Measurements from ENCODE around the gene URM1.
A peak's percentile ranks its signal among the peaks of the same experiment; 100 is the strongest.

DNA sequence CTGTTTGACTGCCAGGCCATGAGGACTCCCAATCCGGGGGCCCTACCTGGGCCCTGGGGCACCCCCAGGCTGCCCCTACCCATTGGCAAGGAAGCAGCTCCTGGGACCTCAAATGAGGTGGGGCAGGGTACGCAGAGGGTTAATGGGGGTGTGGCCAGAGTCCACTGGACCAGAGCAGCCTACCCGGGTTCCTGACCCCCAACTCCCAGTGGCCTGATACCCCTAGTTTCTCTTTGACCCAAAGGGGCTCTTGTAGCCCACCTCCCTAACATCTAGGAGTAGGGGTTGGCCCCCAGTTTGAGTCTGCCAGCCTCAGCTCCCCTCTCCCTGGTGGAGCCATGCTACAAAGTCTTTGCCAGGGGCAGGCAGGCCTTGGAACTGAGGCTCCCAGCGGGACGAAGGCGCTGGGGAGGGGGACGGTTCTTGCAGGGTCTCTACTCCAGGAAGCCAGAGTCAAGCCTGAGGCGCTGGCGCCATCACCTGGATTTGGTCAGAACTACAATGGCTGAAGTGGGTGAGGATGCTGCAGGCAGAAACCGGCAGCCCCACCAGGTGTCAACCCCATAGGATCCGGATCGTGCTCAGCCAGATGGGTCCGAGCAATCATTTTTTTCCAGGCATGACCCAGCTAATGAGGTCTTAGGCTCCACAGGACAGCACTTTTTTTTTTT lies 41.1 kb downstream of the URM1 start:
- TF ChIP-seq POLR2A (IDR thresholded peaks at IDR 0.05): no peak
- TF ChIP-seq, protein P1, sequence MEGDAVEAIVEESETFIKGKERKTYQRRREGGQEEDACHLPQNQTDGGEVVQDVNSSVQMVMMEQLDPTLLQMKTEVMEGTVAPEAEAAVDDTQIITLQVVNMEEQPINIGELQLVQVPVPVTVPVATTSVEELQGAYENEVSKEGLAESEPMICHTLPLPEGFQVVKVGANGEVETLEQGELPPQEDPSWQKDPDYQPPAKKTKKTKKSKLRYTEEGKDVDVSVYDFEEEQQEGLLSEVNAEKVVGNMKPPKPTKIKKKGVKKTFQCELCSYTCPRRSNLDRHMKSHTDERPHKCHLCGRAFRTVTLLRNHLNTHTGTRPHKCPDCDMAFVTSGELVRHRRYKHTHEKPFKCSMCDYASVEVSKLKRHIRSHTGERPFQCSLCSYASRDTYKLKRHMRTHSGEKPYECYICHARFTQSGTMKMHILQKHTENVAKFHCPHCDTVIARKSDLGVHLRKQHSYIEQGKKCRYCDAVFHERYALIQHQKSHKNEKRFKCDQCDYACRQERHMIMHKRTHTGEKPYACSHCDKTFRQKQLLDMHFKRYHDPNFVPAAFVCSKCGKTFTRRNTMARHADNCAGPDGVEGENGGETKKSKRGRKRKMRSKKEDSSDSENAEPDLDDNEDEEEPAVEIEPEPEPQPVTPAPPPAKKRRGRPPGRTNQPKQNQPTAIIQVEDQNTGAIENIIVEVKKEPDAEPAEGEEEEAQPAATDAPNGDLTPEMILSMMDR (IDR thresholded peaks at IDR 0.05): peak in 5 of 6 experiments; percentile 21 to 48 (median 41)
